Activated CD4-positive, alpha-beta T cell treated with anti-CD3 and anti-CD28 coated beads, Interleukin-10, Interleukin-2, amounts not matched to agents 100 ng/mL and 50 ng/mL, durations not matched to agents 16 hours and 8 hours (primary cell): ENCODE measurements around the gene EPC2.
A peak's percentile ranks its signal among the peaks of the same experiment; 100 is the strongest.
"Not testable (repeated sequence)": the region's sequence is repeated elsewhere in the genome, so short reads cannot be mapped to it uniquely, and the experiment has no call there.

Experiments
- DNase-seq: peaks from one replicate; pipeline ENCODE4 v3.0.0-alpha.2; 2020

Gene EPC2

DNA sequence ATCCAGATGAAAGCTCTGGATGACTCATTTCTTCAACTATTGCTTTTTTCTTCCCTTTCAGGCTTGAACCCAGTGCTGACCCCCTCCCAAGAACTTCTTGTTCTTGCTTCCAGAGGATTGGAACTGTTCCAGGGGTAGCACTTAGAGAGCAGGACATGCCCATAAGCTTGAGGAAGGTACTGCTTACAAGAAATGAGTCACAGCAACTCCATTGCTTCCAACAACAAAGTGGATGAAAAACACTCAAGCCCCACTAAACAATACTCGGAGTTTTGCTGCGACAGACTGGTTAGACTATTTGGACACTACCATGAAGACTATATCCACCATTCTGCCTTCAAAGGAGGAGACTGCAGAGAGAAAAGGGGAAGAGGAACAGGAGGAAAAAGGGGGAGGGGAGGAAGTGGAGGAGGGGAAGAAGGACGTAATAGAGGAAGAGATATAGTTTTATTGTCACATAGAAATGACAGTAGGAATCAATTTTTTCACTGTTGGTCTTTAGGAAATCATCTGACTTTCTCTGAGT is 1.6 kb upstream of the EPC2 start:
- no peak for DNase-seq

DNA sequence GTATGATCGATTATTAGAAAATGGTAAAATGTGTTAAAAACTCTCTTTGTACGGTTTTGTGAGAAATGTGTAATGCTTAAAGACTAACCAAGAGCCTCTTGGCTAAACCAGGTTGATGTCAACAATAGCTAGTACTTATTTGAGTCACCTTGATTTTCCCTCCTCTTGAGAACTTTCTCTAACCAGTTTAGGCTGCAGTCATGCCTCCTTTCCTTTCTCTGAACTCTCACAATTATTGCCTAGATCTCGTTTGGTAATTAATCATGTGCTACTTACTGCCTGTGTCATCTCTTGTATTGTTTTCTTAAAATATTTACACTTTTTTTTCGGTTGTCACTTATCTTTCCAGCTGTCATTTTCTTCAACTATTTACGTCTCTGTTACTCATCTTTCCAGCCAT is 1.1 kb upstream of the EPC2 start:
- peak; percentile 88 for DNase-seq

DNA sequence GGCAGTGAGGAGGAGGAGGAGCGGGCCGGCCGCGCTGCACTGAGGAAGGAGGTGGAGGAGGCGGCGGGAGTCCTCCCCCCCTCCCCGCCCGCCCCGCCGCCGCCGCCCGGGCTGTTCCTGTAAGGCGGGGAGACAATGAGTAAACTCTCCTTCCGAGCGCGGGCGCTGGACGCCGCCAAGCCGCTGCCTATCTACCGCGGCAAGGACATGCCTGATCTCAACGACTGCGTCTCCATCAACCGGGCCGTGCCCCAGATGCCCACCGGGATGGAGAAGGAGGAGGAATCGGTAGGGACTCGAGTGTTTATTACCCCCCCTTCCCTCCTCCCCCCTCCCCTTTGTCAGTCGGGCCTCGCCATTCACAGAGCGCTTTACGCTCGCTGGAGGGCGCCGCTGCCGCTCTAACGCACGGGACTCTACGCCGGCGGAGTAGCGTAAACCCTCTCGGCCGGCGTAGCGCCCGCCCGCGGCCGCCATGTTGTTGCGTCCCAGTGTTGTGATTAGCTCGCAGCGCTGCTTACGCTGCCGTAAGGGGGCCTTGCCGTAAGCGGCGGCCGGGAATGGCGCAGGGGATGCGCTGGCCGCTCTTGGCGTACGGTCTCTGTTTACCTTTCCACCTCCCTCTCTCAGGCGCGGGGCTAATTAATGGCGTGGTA is 460 bp downstream of the EPC2 start:
- DNase-seq = peak; percentile 93

DNA sequence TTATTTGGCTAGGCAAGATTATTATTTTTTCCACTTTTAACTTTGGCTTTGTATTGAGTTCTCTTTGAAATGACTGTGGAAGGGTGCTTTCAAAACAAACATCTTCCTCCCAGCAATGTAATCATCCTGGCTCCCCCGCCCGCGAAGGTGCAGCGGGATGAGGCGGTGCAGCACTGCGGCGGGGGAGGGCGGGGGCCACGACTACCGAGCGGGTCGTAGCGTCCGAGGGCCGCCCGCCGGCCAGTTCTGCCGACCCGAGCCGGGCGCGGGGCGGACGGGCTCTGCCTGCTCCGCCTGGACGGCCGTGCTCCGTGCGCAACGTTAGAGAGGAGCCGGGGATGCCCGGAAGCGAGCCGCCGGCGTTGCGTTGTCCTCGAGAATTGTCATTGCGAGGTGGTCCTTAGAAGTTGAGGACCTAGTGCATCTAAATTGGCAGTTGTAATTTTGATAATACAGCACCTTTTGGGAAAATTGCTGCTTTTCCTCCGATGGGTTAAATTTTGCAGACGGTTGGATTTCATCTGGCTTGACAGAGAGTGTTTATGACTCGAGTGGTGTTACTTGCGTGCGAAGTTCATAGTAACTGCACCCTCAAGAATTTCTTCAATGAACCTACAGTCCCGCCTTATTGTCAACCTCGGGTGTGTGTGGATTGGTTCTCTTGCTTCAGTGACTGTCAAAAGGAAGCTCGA is 1.1 kb downstream of the EPC2 start:
- peak; percentile 85 for DNase-seq

DNA sequence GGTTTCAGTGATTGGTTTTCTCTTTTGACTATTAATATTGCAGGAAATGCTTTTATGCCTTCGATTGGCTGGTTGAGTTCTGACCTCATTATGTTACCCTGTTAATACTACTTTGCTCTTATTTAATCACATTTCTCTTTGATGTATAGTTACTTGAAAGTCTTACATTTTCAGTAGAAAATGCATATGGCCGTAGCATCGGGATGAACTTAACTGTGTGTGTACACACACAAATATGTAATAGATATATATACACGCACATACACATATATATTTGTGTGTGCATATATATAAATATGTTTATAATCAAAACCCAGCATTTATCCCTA is 1.6 kb downstream of the EPC2 start:
- DNase-seq = no peak

DNA sequence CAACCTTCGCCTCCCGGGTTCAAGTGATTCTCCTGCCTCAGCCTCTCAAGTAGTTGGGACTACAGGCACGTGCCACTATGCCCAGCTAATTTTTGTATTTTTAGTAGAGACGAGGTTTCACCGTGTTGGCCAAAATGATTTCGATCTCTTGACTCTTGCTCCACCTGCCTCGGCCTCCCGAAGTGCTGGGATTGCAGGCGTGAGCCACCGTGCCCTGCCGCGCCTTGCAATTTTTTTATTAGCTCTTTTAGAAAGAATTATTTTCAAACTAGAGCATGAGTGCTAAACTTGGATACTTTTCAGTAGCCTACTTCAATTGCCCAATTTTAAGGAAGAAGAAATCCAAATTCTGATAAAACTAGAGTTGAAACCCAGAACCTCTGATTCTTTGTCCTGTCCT is 3.2 kb downstream of the EPC2 start:
- DNase-seq = not testable (repeated sequence)

DNA sequence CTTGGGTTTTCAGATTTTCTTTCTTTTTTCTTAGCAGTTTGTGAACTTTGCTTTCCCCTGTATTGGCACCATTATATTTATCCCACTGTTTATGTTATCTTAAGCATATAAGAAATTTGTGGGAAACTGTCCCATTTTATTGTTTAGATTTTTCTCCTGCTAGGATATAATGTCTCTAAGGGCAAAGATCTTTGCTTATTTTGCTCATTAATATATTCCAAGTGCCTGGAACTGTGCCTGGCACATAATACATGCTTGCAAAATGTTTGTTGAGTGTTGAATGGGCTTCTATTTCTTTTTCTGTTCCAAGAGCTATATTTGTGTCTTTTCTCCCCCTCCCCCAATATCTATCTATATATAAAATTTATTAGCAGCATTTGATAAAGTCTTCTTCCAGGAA is 5.4 kb downstream of the EPC2 start:
- DNase-seq = no peak

DNA sequence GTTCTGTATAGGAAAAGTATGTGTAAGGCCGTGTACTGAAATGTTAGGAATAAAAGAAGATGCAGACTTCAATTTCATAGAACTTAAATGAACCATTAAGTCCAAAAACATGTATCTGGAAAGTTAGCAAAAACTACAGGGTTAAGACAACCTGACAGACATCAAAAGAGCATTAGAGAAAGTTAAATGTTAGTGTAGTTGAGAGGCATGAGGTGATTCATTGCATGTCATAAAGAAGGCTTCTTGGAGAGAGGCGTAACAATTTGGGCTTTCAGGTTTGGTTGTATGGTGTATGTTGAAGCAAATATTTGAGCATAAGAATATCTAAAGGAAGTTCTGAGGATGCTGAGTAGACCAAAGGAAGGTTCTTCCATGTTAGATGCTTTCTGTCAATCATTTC is 6.3 kb downstream of the EPC2 start:
- no peak for DNase-seq

DNA sequence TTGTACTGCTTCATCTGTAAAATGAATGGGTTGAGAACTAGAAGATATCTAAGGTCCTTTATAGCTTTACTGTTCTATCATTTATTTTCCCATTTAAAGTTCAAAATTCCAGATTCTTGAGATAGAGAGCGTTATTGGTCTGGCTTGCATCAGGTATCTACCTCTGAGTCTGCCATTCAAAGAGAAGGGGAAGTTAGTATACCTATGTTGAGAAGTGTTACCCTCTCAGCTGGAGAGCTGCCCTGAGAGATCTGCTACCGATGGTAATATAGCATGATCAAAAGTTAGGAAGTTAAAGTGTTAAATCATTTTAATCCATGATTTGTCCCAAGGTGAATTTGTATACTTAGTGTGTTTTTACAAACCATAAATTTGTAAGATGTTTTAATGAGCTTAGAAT is 7.4 kb downstream of the EPC2 start:
- DNase-seq = no peak

DNA sequence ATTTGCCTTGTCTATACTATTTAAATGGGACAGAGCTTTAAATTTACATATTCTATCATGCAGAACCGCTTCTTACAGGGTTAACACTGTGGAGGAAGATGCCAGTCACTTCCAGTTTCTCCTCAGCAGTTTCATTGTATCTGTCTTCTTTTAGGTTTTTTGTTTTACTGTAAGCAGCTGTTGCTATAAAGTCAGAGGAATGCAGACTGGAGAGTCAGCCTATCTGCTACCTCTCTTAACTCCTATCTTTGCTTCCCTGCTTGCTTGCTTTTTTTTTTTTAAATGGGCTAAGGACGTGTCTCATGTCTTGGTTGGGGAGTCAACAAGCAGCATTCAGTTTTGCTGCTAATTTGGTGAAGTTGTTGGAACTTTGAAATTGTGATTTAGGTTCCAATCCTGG is 8.9 kb downstream of the EPC2 start:
- DNase-seq = no peak

DNA sequence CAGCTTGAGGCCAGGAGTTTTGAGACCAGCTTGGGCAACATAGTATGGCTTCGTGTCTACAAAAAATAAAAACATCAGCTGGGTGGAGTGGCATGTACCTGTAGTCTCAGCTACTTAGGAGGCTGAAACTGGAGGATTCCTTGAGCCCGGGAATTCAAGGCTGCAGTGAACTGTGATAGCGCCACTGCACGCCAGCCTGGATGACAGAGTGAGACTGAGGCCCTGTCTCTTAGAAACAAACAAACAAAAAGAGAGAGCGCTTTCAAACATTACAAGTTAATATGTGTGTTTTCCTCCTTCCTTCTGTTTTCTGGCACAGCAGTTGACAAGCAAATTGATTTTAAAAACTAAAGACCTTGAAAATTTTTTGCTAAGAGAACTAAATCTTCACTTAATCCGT is 9.9 kb downstream of the EPC2 start:
- DNase-seq = no peak

DNA sequence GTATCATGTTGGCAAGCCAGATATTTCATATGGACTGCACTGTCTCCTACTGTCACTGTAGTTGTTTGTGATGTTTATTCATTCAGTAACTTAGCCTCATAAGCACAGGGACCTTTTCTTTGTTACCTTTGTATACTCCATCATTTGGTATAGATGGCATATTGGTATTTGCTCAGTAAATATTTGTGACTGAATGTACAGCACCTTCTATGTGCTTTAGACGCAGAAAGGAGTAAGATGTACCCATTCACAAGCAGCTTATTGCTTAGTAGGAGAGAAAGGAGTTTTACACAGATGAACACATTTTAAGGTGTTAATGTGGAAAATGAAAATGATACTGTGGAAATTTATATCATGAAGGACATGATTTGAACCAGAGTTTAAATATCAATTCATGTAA is 12.0 kb downstream of the EPC2 start:
- no peak for DNase-seq

DNA sequence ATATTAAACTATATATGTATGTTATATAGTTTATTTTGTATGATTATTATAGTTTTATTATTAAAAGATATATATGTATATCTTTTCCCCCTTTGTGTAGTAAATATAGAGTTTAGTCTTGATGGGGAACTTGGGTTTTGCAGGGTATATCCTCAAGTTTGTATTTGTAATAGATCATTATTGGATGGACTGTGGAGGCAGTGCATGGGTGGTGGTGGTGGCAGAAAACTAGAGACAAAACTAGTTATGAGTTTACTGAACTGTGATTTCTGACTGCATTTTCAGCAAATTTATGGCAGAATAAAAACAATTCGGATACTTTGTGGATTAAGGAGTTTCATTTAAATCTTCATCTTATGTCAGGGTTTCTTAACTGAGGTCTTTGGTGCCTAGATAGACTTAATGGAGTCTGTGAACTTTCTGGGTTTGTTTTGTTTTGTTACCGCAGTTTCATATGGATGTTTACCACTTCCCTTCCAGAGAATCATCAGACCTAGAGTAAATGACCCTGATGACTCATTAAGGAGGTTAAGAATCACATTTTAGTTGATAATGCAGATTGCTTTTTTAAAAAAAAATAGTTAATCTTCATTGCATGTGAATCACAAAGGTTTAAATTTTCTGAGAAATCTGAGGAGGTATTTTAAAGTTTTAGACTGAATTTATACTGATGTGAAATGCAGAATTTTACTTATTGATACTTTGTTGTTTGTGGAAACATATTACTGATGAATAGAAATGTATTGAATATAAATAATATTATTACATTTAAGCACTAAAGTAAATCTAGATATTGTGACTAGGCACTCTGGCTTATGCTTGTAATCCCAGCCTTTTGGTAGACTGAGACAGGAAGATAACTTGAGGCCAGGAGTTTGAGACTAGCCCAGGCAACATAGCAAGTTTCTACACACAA is 14.5 kb downstream of the EPC2 start:
- DNase-seq = peak; percentile 76

DNA sequence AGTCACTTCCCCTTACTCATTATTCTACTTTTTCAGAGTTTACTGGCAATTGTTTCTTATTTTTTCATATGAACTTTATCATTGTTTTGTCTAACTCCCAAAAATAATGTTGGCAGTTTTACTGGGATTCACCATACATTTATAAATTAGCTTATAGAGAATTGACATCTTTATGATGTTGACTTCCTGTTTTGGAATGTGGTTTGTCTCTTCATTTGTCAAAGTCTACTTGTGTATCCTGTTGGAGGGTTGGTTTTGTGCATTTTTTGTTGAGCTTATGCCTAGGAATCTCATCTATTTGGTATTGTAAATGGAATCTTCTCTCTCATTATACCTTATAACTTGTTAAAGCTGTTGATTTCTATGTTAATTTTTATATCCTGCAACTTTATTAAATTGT is 16.4 kb downstream of the EPC2 start:
- no peak for DNase-seq

DNA sequence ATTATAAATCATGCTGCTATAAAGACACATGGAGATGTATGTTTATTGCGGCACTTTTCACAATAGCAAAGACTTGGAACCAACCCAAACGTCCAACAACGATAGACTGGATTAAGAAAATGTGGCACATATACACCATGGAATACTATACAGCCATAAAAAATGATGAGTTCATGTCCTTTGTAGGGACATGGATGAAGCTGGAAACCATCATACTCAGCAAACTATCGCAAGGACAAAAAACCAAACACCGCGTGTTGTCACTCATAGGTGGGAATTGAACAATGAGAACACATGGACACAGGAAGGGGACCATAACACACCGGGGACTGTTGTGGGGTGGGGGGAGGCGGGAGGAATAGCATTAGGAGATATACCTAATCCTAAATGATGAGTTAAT is 17.8 kb downstream of the EPC2 start:
- DNase-seq = not testable (repeated sequence)

DNA sequence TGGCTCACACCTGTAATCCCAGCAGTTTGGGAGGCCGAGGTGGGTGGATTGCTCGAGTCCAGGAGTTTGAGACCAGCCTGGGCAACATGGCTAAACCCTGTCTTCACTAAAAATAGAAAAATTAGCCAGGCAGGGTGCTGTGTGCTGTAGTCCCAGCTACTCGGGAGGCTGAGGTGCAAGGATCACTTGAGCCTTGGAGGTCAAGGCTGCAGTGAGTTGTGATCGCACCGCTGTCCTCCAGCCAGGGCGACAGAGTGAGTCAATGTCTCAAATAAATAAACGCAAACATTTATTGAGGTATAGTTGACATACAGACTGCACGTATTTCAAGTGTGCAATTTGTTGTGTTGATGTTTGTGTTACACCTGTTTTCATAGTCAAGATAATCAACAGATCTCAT is 19.7 kb downstream of the EPC2 start:
- no peak for DNase-seq

DNA sequence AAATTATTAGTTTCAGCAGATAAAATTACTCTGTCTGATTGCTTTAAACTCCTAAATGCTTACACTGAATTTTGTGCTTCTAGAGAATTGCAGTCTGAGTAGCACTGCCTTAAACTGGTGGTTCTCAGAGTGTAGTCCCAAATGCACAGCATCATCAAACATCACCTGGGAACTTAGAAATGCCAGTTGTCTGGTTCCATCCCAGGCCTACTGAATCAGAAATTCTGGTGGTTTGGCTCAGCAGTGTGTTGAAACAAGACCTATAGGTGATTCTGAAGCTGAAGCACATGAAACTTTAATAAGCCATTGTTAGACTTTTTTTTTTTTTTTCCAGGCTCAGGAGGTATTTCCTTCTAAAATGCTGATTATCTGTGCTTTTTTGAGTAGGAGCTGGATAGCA is 22.0 kb downstream of the EPC2 start:
- no peak for DNase-seq

DNA sequence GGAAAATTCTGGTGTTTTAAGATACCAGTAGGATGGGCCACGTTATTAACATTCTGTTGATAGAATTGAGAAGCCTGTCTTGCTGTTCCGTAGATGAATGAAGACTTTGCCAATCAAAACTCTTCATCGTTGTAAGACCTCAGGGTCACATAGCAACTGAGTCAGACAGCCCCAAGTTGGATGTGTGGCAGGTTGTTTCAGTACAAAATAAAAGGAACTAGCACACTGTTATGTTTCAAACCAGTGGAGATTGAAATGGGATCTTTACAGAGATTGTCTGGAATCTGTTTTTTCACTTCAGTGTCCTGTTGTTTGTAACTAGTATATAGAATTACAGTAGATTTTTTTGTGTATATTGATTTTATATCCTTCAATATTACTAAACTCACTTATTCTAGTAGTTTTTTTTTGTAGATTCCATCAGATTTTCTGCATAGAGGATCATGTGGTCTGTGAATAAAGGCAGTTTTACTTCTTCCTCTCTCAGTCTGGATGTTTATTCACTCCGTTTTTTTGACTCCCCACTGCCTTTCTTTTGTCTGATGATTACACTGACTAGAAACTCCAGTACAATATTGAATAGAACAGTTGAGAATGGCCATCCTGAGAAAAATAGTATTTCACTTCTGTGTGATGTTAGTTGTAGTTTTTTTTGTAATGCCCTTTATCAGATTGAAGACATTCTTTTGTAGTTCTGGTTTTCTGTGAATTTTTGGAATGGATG is 22.7 kb downstream of the EPC2 start:
- DNase-seq = no peak

DNA sequence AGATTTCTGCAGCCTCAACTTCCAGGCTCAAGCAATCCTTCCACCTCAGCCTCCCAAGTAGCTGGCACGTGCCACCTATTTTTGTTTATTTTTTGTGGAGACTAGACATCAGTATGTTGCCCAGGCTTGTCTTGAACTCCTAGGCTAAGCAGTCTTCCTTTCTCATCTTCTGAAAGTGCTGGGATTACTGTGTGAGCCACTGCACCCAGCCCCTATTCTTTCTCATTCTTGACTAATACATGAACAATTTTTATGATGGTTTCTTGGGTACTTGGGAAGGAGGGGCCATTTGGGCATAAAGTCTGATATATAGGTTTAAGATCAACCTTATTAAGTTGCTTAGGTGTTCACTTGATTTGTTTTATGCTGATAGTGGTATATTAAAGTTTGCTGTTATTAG is 26.2 kb downstream of the EPC2 start:
- DNase-seq = no peak

DNA sequence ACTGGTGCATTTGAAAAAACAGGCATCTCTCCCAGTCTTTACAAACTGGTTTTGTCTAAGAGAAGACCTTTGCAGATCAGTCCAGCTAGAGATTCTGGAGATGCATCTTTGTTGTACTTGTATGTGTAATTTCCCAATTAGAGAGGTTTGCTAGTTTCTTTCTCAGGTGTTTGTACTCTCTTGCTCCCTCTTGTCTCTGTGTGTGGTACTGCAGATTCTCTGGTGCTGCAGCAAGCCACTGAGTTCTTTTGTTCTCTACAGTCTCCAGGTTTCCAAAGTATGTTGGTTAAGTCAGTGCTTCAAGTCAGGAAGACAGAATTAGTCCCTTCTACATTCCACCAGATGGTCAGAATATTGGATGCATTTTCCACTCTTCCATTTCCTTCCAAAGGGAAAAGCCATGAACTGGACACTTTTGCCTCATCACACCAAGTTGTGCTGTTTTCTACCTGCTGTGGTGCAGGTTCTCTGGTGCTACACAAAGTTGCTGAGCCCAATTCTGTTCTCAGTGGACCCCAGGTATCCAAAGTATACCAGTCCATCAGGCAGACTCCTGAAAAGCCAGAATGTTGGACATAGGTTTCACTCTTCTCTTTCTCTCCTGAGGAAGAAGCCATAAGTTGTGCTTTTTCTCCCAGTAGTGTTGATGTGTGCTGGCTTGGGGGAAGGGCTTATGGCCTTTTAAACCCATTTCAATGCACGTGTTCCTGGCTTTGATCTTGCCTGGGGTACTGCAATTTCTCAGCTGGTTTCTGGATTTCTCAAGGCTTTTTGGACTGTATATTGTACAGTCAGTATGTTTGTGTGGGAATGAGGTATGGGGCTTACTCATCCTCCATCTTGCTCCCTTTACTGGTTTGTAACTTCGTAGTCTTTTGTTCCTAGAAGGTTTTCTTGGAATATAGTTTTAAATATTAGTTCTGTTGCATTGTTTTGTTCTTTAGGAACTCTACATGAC is 29.8 kb downstream of the EPC2 start:
- DNase-seq = peak; percentile 59

DNA sequence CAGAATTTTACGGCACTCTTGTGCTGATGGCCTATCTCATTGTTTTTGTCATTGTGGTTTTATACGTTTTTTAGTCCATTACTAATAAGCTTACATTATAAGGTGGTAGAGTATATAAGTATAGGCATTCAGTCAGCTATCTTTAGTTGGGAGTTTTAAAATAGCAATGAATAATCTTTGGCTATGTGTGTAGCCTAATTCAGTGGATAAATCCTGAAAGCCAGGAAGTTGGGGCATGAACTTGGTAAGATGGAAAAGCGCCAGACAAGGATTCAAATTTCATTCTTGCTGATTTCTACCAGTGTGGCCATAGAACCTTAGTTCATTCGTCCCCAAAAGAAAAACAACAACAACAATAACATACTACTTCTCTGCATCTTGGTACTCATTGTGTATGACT is 31.2 kb downstream of the EPC2 start:
- DNase-seq = no peak
